Type B pancreatic cell (in vitro differentiated cells): ENCODE results near the gene NTMT1. TPM values are rescaled to one million over a fixed set of nuclear protein-coding genes. Genes with fewer than 3 reads are reported as not detected.

Experiments
- DNase-seq: peaks from one replicate; pipeline ENCODE4 v3.0.0; 2021; ENCODE audit warnings: mixed read lengths; ENCODE audit not compliant: unreplicated experiment; ENCODE audit errors: extremely low spot score
- H3K27ac Mint-ChIP-seq: 2 replicates; pipeline ENCODE4 v1.8.0; 2021; ENCODE audit warnings: mild to moderate bottlenecking, mixed read lengths
- H3K27me3 Mint-ChIP-seq: 2 replicates; pipeline ENCODE4 v1.8.0; 2021; ENCODE audit warnings: mixed read lengths
- H3K36me3 Mint-ChIP-seq: 2 replicates; pipeline ENCODE4 v1.8.0; 2021; ENCODE audit warnings: mixed read lengths
- H3K4me1 Mint-ChIP-seq: one replicate; pipeline ENCODE4 v1.8.0; 2021; ENCODE audit warnings: mixed read lengths; ENCODE audit not compliant: unreplicated experiment
- H3K4me3 Mint-ChIP-seq: 2 replicates; pipeline ENCODE4 v1.8.0; 2021; ENCODE audit warnings: mild to moderate bottlenecking, mixed read lengths
- H3K9me3 Mint-ChIP-seq: 2 replicates; pipeline ENCODE4 v1.8.0; 2021; ENCODE audit warnings: mixed read lengths
- CTCF ChIP-seq: fragments of 200-600 bp; sonication (generic); conservative IDR thresholded peaks from 2 replicates; pipeline ENCODE4 v1.5.0; 2021; ENCODE audit warnings: antibody characterized with exemption, mild to moderate bottlenecking
- total RNA-seq: library from RNA; stranded (reverse); gene quantifications from 2 replicates; pipeline ENCODE4 v1.2.1, GENCODE V29; 2021; ENCODE audit warnings: low replicate concordance

The NTMT1 gene
- total RNA-seq, 1 donor from 2014 or later: 33.5 TPM

GRCh38 chr9:129623331-129623730, 2.6 kb upstream of the NTMT1 start:
- no peak for TF ChIP-seq CTCF
- peaks cover 21% of the 10 kb centered on the region for H3K4me1 Mint-ChIP-seq
- H3K9me3 Mint-ChIP-seq: no peaks in the 10 kb centered on the region
- DNase-seq: no peak
- no peaks in the 10 kb centered on the region for H3K36me3 Mint-ChIP-seq
- H3K27me3 Mint-ChIP-seq: peaks cover 15% of the 10 kb centered on the region
- H3K4me3 Mint-ChIP-seq: peak overlapping the region; percentile 46
- H3K27ac Mint-ChIP-seq: no peak overlapping the region

- no peak for DNase-seq
- H3K27me3 Mint-ChIP-seq: peaks cover 11% of the 10 kb centered on the region
- TF ChIP-seq CTCF: peak; percentile 85
- H3K4me1 Mint-ChIP-seq: peaks cover 26% of the 10 kb centered on the region
- H3K4me3 Mint-ChIP-seq: peak overlapping the region; percentile 86
- no peaks in the 10 kb centered on the region for H3K9me3 Mint-ChIP-seq
- no peaks in the 10 kb centered on the region for H3K36me3 Mint-ChIP-seq
- peak overlapping the region; percentile 81 for H3K27ac Mint-ChIP-seq
These were observed 1.7 kb upstream of the NTMT1 start for GRCh38 chr9:129624168-129624759.

DNA sequence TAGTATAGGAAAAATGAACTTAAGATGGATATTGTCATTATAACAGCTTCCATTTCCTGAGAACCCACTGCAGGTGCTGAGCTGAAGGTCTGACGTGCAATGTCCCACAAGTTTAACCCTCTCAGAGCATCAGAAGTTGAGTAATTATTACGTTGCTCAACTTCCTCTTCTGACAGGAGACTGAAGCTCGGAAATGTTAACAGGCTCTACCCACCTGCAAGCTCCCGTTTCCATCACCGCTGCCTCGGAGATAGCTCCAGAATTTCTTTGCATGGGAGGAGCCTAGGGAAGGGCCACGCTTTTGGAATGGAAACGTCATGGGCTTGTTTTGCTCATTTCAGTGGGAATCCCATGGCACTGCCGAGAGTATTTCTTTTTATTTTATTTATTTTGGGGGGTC, 1.0 kb upstream of the NTMT1 start:
- TF ChIP-seq CTCF: no peak

GRCh38 chr9:129626625-129627284, 792 bp downstream of the NTMT1 start:
- TF ChIP-seq CTCF: no peak
- no peaks in the 10 kb centered on the region for H3K9me3 Mint-ChIP-seq
- H3K4me3 Mint-ChIP-seq: peak overlapping the region; percentile 89
- H3K36me3 Mint-ChIP-seq: no peaks in the 10 kb centered on the region
- no peak for DNase-seq
- peak overlapping the region; percentile 90 for H3K27ac Mint-ChIP-seq
- peaks cover 48% of the 10 kb centered on the region for H3K4me1 Mint-ChIP-seq
- H3K27me3 Mint-ChIP-seq: no peaks in the 10 kb centered on the region

More for the DNA sequence above, 1.0 kb upstream of the NTMT1 start:
- Mint-ChIP-seq H3K4me1 (peaks cover 30% of the 10 kb centered on the region), H3K27ac (peak overlapping the region; percentile 51), H3K4me3 (peak overlapping the region; percentile 67), H3K36me3 (no peaks in the 10 kb centered on the region), H3K9me3 (no peaks in the 10 kb centered on the region), H3K27me3 (peaks cover 7% of the 10 kb centered on the region)
- no peak for DNase-seq

GRCh38 chr9:129627556-129628440, 1.8 kb downstream of the NTMT1 start:
- TF ChIP-seq CTCF: no peak
- Mint-ChIP-seq H3K9me3 (no peaks in the 10 kb centered on the region), H3K4me1 (peaks cover 51% of the 10 kb centered on the region), H3K4me3 (peak overlapping the region; percentile 89), H3K27ac (peak overlapping the region; percentile 90), H3K36me3 (no peaks in the 10 kb centered on the region), H3K27me3 (no peaks in the 10 kb centered on the region)
- DNase-seq: no peak
